HG02970 (cell line): Measurements from ENCODE around the gene GALNT6.
"Not testable (repeated sequence)": the region's sequence is repeated elsewhere in the genome, so short reads cannot be mapped to it uniquely, and the experiment has no call there.

Experiments
- ATAC-seq: cut with Tn5 transposase; IDR thresholded peaks from one replicate; pipeline ENCODE4 v1.9.1; 2021; ENCODE audit warnings: mild to moderate bottlenecking, moderate library complexity, moderate number of reproducible peaks; ENCODE audit not compliant: unreplicated experiment, low FRiP score

GALNT6 gene

GRCh38 chr12:51361161-51362016 lies 29.8 kb downstream of the GALNT6 start:
- no peak for ATAC-seq

- ATAC-seq = no peak
Observed at GRCh38 chr12:51360315-51360714, 30.9 kb downstream of the GALNT6 start.

- ATAC-seq = no peak
Observed at GRCh38 chr12:51359851-51360250, 31.4 kb downstream of the GALNT6 start.

GRCh38 chr12:51358496-51358895 lies 32.7 kb downstream of the GALNT6 start:
- ATAC-seq = no peak

- ATAC-seq = no peak
Observed at GRCh38 chr12:51357374-51358047, 33.7 kb downstream of the GALNT6 start.

GRCh38 chr12:51351913-51352532 lies 39.2 kb downstream of the GALNT6 start:
- no peak for ATAC-seq

- no peak for ATAC-seq
Observed at GRCh38 chr12:51349026-51349425, 42.2 kb downstream of the GALNT6 start.

GRCh38 chr12:51348116-51348515 lies 43.1 kb downstream of the GALNT6 start:
- no peak for ATAC-seq

GRCh38 chr12:51346581-51346980 lies 44.6 kb downstream of the GALNT6 start, which contains the start of gene CELA1:
Gene CELA1 (minus strand): TSS chr12:51346679. CDS start chr12:51346638, 41 bp downstream.
- no peak for ATAC-seq

- ATAC-seq = no peak
Observed at GRCh38 chr12:51345681-51346080, 45.5 kb downstream of the GALNT6 start.

- no peak for ATAC-seq
Observed at GRCh38 chr12:51343201-51343600, 48.0 kb downstream of the GALNT6 start.

GRCh38 chr12:51342416-51342815 lies 48.8 kb downstream of the GALNT6 start:
- no peak for ATAC-seq

- no peak for ATAC-seq
Observed at GRCh38 chr12:51341251-51342007, 49.8 kb downstream of the GALNT6 start.

- no peak for ATAC-seq
Observed at GRCh38 chr12:51339750-51340149, 51.5 kb downstream of the GALNT6 start.

- not testable (repeated sequence) for ATAC-seq
Observed at GRCh38 chr12:51337336-51337735, 53.9 kb downstream of the GALNT6 start.

- ATAC-seq = no peak
Observed at GRCh38 chr12:51335931-51336330, 55.3 kb downstream of the GALNT6 start.

GRCh38 chr12:51334764-51335163 lies 56.4 kb downstream of the GALNT6 start:
- ATAC-seq = no peak

- ATAC-seq = no peak
Observed at GRCh38 chr12:51333536-51333935, 57.7 kb downstream of the GALNT6 start.

- no peak for ATAC-seq
Observed at GRCh38 chr12:51330186-51330585, 61.0 kb downstream of the GALNT6 start.

- ATAC-seq = no peak
Observed at GRCh38 chr12:51329742-51330141, 61.5 kb downstream of the GALNT6 start.

GRCh38 chr12:51328587-51328986 lies 62.6 kb downstream of the GALNT6 start:
- no peak for ATAC-seq
